ENCODE results near the gene L3MBTL3. TPM values are rescaled to one million over a fixed set of nuclear protein-coding genes. Genes with fewer than 3 reads are reported as not detected.

Gene L3MBTL3
- total RNA-seq, 1 experiment from 2014 or later: 54.6 TPM

Other genes with a start within 250 kb of the L3MBTL3 start
- gene TMEM244, start 157.3 kb upstream of the L3MBTL3 start, total RNA-seq (2014; rRNA removed; shearing (Covaris generic)): not detected in 2 replicates
- gene SAMD3, start 204.4 kb downstream of the L3MBTL3 start, total RNA-seq (2014; rRNA removed; shearing (Covaris generic)): not detected in 2 replicates

All from G401 (cell line).